Measurements from ENCODE around the gene LTBP2. TPM values are rescaled to one million over a fixed set of nuclear protein-coding genes. Genes with fewer than 3 reads are reported as not detected.

LTBP2 gene
- polyA plus RNA-seq, 2 of the 4 experiments (the other 2 are of a cell fraction) = 4.9 to 14.4 TPM

- TF ChIP-seq PBX3 (IDR thresholded peaks at IDR 0.05) (no peak), SMC3 (IDR thresholded peaks at IDR 0.05) (no peak), MYC (IDR thresholded peaks at IDR 0.05; ENCODE audit: borderline replicate concordance, low read length) (no peak), MAFK (IDR thresholded peaks at IDR 0.05; ENCODE audit: partially characterized antibody) (no peak), HOXA7 (CRISPR knock-in tag; IDR thresholded peaks at IDR 0.05) (no peak)
Observed at GRCh38 chr14:74503938-74504335, 108.1 kb downstream of the LTBP2 start (continued).

- ChIA-PET CTCF (interaction anchor here (0.5 to 6.8 kb wide), 11 partner anchors 11 to 301 kb away, joined by 3 to 62 read pairs (median 6); partner anchors contain the start of genes ISCA2 and NPC2), POLR2A (no interaction called here)
- ATAC-seq (no peak), DNase-seq (ENCODE audit: low read depth in 1 of 2, low spot score in 1 of 2) (no peak), FAIRE-seq (no peak)
- no peak overlapping the region; a peak in 1 of 6 replicates for H3K27ac ChIP-seq
- 84% methylated on average over 13 of the region's 14 CpGs for WGBS (ENCODE audit: missing lambda C conversion rate)
- TF ChIP-seq HOXA7 (CRISPR knock-in tag; IDR thresholded peaks at IDR 0.05) = no peak
- TF ChIP-seq FOSL2 (IDR thresholded peaks at IDR 0.05) = no peak
- TF ChIP-seq FOSL2 (CRISPR knock-in tag; IDR thresholded peaks at IDR 0.05) = no peak
- TF ChIP-seq KDM1A (IDR thresholded peaks at IDR 0.05; ENCODE audit: low read depth) = no peak
- no peak for TF ChIP-seq CBX2 (IDR thresholded peaks at IDR 0.05; ENCODE audit: borderline replicate concordance, low read depth)
- no peak for TF ChIP-seq EHF (CRISPR knock-in tag; IDR thresholded peaks at IDR 0.05)
- TF ChIP-seq RNF2 (IDR thresholded peaks at IDR 0.05; ENCODE audit: borderline replicate concordance, low read depth) = no peak
- no peak for TF ChIP-seq MAZ (IDR thresholded peaks at IDR 0.05; ENCODE audit: borderline replicate concordance, low read depth, low read length)
- no peak for TF ChIP-seq HES2 (IDR thresholded peaks at IDR 0.05)
- TF ChIP-seq TFCP2L1 (CRISPR knock-in tag; IDR thresholded peaks at IDR 0.05) = no peak
- TF ChIP-seq PBX3 (IDR thresholded peaks at IDR 0.05) = no peak
- TF ChIP-seq JUN (IDR thresholded peaks at IDR 0.05) = no peak
- no peak for TF ChIP-seq CEBPB (IDR thresholded peaks at IDR 0.05)
- no peak for TF ChIP-seq NR3C1 (IDR thresholded peaks at IDR 0.05)
- no peak for TF ChIP-seq HDAC2 (IDR thresholded peaks at IDR 0.05)
- no peak for TF ChIP-seq SMC3 (IDR thresholded peaks at IDR 0.05)
- no peak for TF ChIP-seq KDM5A (IDR thresholded peaks at IDR 0.05)
- H3K4me2 ChIP-seq = no peak overlapping the region
- peaks cover 12% of the 10 kb centered on the region; the same call in 2 of the 3 replicates for H3K4me1 ChIP-seq
- no peak overlapping the region for H3K4me3 ChIP-seq
- no peaks in the 10 kb centered on the region for H3K9me3 ChIP-seq
Observed at GRCh38 chr14:74503291-74503937, 108.6 kb downstream of the LTBP2 start.

- Histone ChIP-seq H3K4me3 (no peak overlapping the region), H3K27ac (peak overlapping the region; percentile 25 to 68; a peak in 2 of 6 replicates), H3K9me3 (no peaks in the 10 kb centered on the region), H3K4me2 (no peak overlapping the region), H3K4me1 (peaks cover 12% of the 10 kb centered on the region; the same call in 2 of the 3 replicates)
- ChIA-PET POLR2A (interaction anchor here (1.2 kb wide), 1 partner anchor 9 kb away, joined by 5 read pairs; the partner anchor contains the start of genes ISCA2 and NPC2), CTCF (interaction anchor here (0.6 to 6.8 kb wide), 30 partner anchors 10 to 358 kb away, joined by 3 to 62 read pairs (median 6); partner anchors contain the start of genes ISCA2, LTBP2, NPC2 and YLPM1)
- ATAC-seq (peak; percentile 79 to 85), FAIRE-seq (no peak), DNase-seq (ENCODE audit: low read depth in 1 of 2, low spot score in 1 of 2) (peak; percentile 44 to 60)
- 61% methylated on average over 21 of the region's 21 CpGs for WGBS (ENCODE audit: missing lambda C conversion rate)
- no peak for TF ChIP-seq MAZ (IDR thresholded peaks at IDR 0.05; ENCODE audit: borderline replicate concordance, low read depth, low read length)
- peak; percentile 35 to 57 for TF ChIP-seq RAD21 (conservative IDR thresholded peaks at IDR 0.05 in 1 of 2, IDR thresholded peaks at IDR 0.05 in 1 of 2)
- no peak for TF ChIP-seq CBX8 (IDR thresholded peaks at IDR 0.05)
- TF ChIP-seq SMC3 (IDR thresholded peaks at IDR 0.05) = peak; percentile 35; the same call in 2 of the 3 replicates
- TF ChIP-seq CTCF (IDR thresholded peaks at IDR 0.05) = peak; percentile 60
Observed at GRCh38 chr14:74502236-74503019, 109.6 kb downstream of the LTBP2 start.
